ENCODE results near the gene DNAJC5G.
"Not testable (repeated sequence)": the region's sequence is repeated elsewhere in the genome, so short reads cannot be mapped to it uniquely, and the experiment has no call there.

The DNAJC5G gene

GRCh38 chr2:27270670-27271069 is 4.6 kb upstream of the DNAJC5G start:
- POLR2A ChIA-PET = no interaction called here
- no peak for DNase-seq (ENCODE audit: low read depth, low spot score)
- CTCF ChIA-PET = interaction anchor here (0.6 to 5.7 kb wide), 6 partner anchors 11 to 169 kb away, joined by 3 to 75 read pairs (median 5); partner anchors contain the start of genes CAD and TRIM54
- no peak overlapping the region for H3K4me3 ChIP-seq (ENCODE audit: low read depth, low read length)
- TF ChIP-seq CTCF (IDR thresholded peaks at IDR 0.05; ENCODE audit: insufficient read depth, low read length, missing control alignments) = no peak

- POLR2A ChIA-PET = no interaction called here
- no peak for DNase-seq (ENCODE audit: low read depth, low spot score)
- TF ChIP-seq CTCF (IDR thresholded peaks at IDR 0.05; ENCODE audit: insufficient read depth, low read length, missing control alignments) = no peak
- CTCF ChIA-PET = interaction anchor here (0.8 to 5.7 kb wide), 8 partner anchors 10 to 411 kb away, joined by 3 to 75 read pairs (median 6); partner anchors contain the start of gene TRIM54
- no peak overlapping the region for H3K4me3 ChIP-seq (ENCODE audit: low read depth, low read length)
These were observed 3.4 kb upstream of the DNAJC5G start for GRCh38 chr2:27271631-27272340.

- not testable (repeated sequence) for H3K4me3 ChIP-seq (ENCODE audit: low read depth, low read length); DNase-seq (ENCODE audit: low read depth, low spot score)
- CTCF ChIA-PET = interaction anchor here (0.8 to 5.7 kb wide), 6 partner anchors 8 to 410 kb away, joined by 3 to 75 read pairs (median 12); partner anchors contain the start of gene TRIM54
- POLR2A ChIA-PET = interaction anchor here (0.7 kb wide), 1 partner anchor 105 kb away, joined by 3 read pairs; no protein-coding TSS in a partner anchor
These were observed 2.4 kb upstream of the DNAJC5G start for GRCh38 chr2:27272537-27273522.

GRCh38 chr2:27278010-27278409 is 2.8 kb downstream of the DNAJC5G start:
- CTCF ChIA-PET = interaction anchor here (1.6 to 10.5 kb wide), 5 partner anchors 13 to 177 kb away, joined by 5 to 206 read pairs (median 99); partner anchors contain the start of gene SLC30A3
- DNase-seq (ENCODE audit: low read depth, low spot score) = no peak
- TF ChIP-seq CTCF (IDR thresholded peaks at IDR 0.05; ENCODE audit: insufficient read depth, low read length, missing control alignments) = no peak
- H3K4me3 ChIP-seq (ENCODE audit: low read depth, low read length) = no peak overlapping the region
- POLR2A ChIA-PET = no interaction called here

- H3K4me3 ChIP-seq (ENCODE audit: low read depth, low read length) = no peak overlapping the region
- no peak for DNase-seq (ENCODE audit: low read depth, low spot score)
- TF ChIP-seq CTCF (IDR thresholded peaks at IDR 0.05; ENCODE audit: insufficient read depth, low read length, missing control alignments) = no peak
- ChIA-PET CTCF (interaction anchor here (1.0 to 10.5 kb wide), 28 partner anchors 9 to 435 kb away, joined by 3 to 206 read pairs (median 8); partner anchors contain the start of genes ATRAID, SLC30A3 and SLC5A6), POLR2A (interaction anchor here (0.8 to 1.7 kb wide), 2 partner anchors 12 to 69 kb away, joined by 3 to 7 read pairs; partner anchors contain the start of genes ATRAID and SLC5A6)
These were observed 5.6 kb downstream of the DNAJC5G start for GRCh38 chr2:27280826-27281225.

- no peak overlapping the region for H3K4me3 ChIP-seq (ENCODE audit: low read depth, low read length)
- DNase-seq (ENCODE audit: low read depth, low spot score) = no peak
- CTCF ChIA-PET = interaction anchor here (1.0 to 10.5 kb wide), 27 partner anchors 10 to 320 kb away, joined by 3 to 206 read pairs (median 9); partner anchors contain the start of genes CAD, KHK, PREB and SLC30A3
- no peak for TF ChIP-seq CTCF (IDR thresholded peaks at IDR 0.05; ENCODE audit: insufficient read depth, low read length, missing control alignments)
- POLR2A ChIA-PET = interaction anchor here (0.6 to 1.2 kb wide), 2 partner anchors 42 to 154 kb away, joined by 3 read pairs; no protein-coding TSS in a partner anchor
These were observed 6.2 kb downstream of the DNAJC5G start for GRCh38 chr2:27281442-27281841.
